ENCODE measurements around the gene ARHGAP12. TPM values are rescaled to one million over a fixed set of nuclear protein-coding genes. Genes with fewer than 3 reads are reported as not detected.

Gene ARHGAP12
- total and polyA plus RNA-seq, 2 donors (not counting 3 experiments of a cell fraction or from before 2014, with no cell fraction given) = 5.8 to 19.3 TPM

DNA sequence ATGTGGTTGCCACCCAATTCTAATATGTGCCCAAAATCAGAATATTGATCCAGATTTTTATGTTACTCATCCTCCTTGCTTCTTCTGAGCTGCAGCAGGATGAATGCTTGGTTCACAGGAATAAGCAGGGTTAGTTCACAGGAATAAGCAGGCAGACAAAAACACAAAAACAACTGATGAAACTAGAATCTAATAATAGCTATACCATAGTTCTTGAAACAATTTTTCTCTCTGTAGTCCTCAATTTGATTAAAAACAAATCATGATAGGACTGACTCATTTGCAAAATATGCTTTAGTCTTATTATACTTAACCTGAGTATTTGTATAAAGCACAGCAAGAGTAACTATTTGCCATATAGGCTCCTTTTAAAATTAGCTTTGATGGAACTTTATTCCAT lies 24.4 kb upstream of the ARHGAP12 start:
- H2AFZ ChIP-seq (ENCODE audit: low read depth, low read length) = no peak overlapping the region
- no peak for FAIRE-seq
- H3K4me1 ChIP-seq (ENCODE audit: control insufficient read depth, extremely low read depth, insufficient read depth, low read length) = peaks cover 12% of the 10 kb centered on the region
- no peaks in the 10 kb centered on the region for H3K27me3 ChIP-seq (ENCODE audit: control insufficient read depth in 2 of 2, insufficient read depth in 2 of 2, low read length in 2 of 2)
- H3K79me2 ChIP-seq (ENCODE audit: control insufficient read depth, insufficient read depth, low read length) = no peaks in the 10 kb centered on the region
- BruUV-seq (replicated peaks) = no TSS peak
- no peak overlapping the region for H3K4me3 ChIP-seq (replicated peaks in 1 of 3; ENCODE audit: insufficient read depth in 1 of 3, low read depth in 1 of 3, low read length in 3 of 3)
- no peaks in the 10 kb centered on the region for H4K20me1 ChIP-seq (replicated peaks; ENCODE audit: control insufficient read depth, extremely low read depth, insufficient read depth, low read length)
- H3K9ac ChIP-seq (replicated peaks; ENCODE audit: extremely low read depth, insufficient read depth, low read length) = no peak overlapping the region
- ChIA-PET POLR2A (no interaction called here), CTCF (interaction anchor here (0.8 to 1.3 kb wide), 2 partner anchors 91 to 244 kb away, joined by 3 to 6 read pairs; no protein-coding TSS in a partner anchor)
- H3K27ac ChIP-seq (ENCODE audit: insufficient read depth, low read depth, low read length) = no peak overlapping the region
- no peaks in the 10 kb centered on the region for H3K36me3 ChIP-seq (ENCODE audit: control insufficient read depth in 2 of 2, extremely low read depth in 1 of 2, insufficient read depth in 2 of 2, low read length in 2 of 2)
- H3K4me2 ChIP-seq (ENCODE audit: insufficient read depth, low read length) = no peak overlapping the region
- no peaks in the 10 kb centered on the region for H3K9me1 ChIP-seq (replicated peaks; ENCODE audit: control insufficient read depth, extremely low read depth, insufficient read depth, low read length)
- H3K9me3 ChIP-seq (replicated peaks; ENCODE audit: control insufficient read depth, insufficient read depth, low read length) = no peaks in the 10 kb centered on the region
- dilution Hi-C loops (cut with MboI; ENCODE audit: extremely low pct_ligation_motif_present, low sequenced_read_pairs) = no loop called here
- intact Hi-C loops (cut with micrococcal nuclease) = no loop called here
- DNase-seq (ENCODE audit: low read depth, low spot score) = no peak
- TF ChIP-seq MYC (IDR thresholded peaks at IDR 0.05; ENCODE audit: low read depth, low read length) (no peak), GATA2 (IDR thresholded peaks at IDR 0.05; ENCODE audit: insufficient read depth, insufficient read length, low read depth, low read length) (no peak), EZH2 (IDR thresholded peaks at IDR 0.05; ENCODE audit: borderline replicate concordance, low read depth, low read length, severe bottlenecking) (no peak), CTCF (IDR thresholded peaks at IDR 0.05; ENCODE audit: extremely low read depth in 1 of 2, insufficient read depth in 1 of 2, low read depth in 1 of 2, low read length in 2 of 2) (no peak), FOS (IDR thresholded peaks at IDR 0.05; ENCODE audit: borderline replicate concordance, insufficient read depth, low read length) (no peak), JUN (IDR thresholded peaks at IDR 0.05; ENCODE audit: borderline replicate concordance, insufficient read depth, insufficient read length, low read depth) (no peak), POLR2A (IDR thresholded peaks at IDR 0.05; ENCODE audit: low read depth, low read length) (no peak), POLR2AphosphoS5 (IDR thresholded peaks at IDR 0.05; ENCODE audit: insufficient read depth, low read depth, low read length) (no peak)
- TF ChIP-seq, protein P1, sequence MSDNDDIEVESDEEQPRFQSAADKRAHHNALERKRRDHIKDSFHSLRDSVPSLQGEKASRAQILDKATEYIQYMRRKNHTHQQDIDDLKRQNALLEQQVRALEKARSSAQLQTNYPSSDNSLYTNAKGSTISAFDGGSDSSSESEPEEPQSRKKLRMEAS (IDR thresholded peaks at IDR 0.05; ENCODE audit: insufficient read depth, insufficient read length) = no peak

Measured in endothelial cell of umbilical vein (primary cell).